RWPE2 (cell line): ENCODE measurements around the gene LSM12.

ENCODE experiments used
- ATAC-seq: fragments of 200-7000 bp; cut with Tn5 transposase; 3 replicates; pipeline ENCODE4 v1.9.1; 2021; ENCODE audit warnings: low read depth
- DNase-seq: peaks from one replicate; pipeline ENCODE4 v3.0.0-alpha.2; 2020; ENCODE audit warnings: low spot score
- H3K27ac ChIP-seq: fragments of 450-650 bp; 2 replicates; pipeline ENCODE4 v1.5.1; 2017; ENCODE audit warnings: mild to moderate bottlenecking; ENCODE audit not compliant: poor library complexity, severe bottlenecking
- H3K27me3 ChIP-seq: fragments of 250-450 bp; sonication (Bioruptor Pico); 2 replicates; pipeline ENCODE4 v1.5.1; 2021; ENCODE audit warnings: mild to moderate bottlenecking, moderate library complexity; ENCODE audit not compliant: insufficient read depth, poor library complexity, severe bottlenecking
- H3K36me3 ChIP-seq: fragments of 250-450 bp; sonication (Bioruptor Pico); 2 replicates; pipeline ENCODE4 v1.5.1; 2020; ENCODE audit warnings: low read depth, mild to moderate bottlenecking, moderate library complexity
- H3K4me1 ChIP-seq: fragments of 250-450 bp; sonication (Bioruptor Pico); 2 replicates; pipeline ENCODE4 v1.5.1; 2021; ENCODE audit warnings: mild to moderate bottlenecking, moderate library complexity; ENCODE audit not compliant: insufficient read depth, poor library complexity, severe bottlenecking
- H3K4me3 ChIP-seq: fragments of 250-450 bp; sonication (Bioruptor Pico); 2 replicates; pipeline ENCODE4 v1.5.1; 2021; ENCODE audit warnings: mild to moderate bottlenecking, moderate library complexity; ENCODE audit not compliant: severe bottlenecking
- H3K9me3 ChIP-seq: fragments of 250-450 bp; sonication (Bioruptor Pico); 2 replicates; pipeline ENCODE4 v1.5.1; 2021; ENCODE audit warnings: mild to moderate bottlenecking, moderate library complexity; ENCODE audit not compliant: severe bottlenecking
- TF ChIP-seq, protein P1 (sequence below): fragments of 450-650 bp; IDR thresholded peaks from one replicate; pipeline ENCODE4 v1.5.1; 2017; ENCODE audit warnings: mild to moderate bottlenecking, moderate library complexity; ENCODE audit not compliant: poor library complexity, severe bottlenecking

Gene LSM12

DNA sequence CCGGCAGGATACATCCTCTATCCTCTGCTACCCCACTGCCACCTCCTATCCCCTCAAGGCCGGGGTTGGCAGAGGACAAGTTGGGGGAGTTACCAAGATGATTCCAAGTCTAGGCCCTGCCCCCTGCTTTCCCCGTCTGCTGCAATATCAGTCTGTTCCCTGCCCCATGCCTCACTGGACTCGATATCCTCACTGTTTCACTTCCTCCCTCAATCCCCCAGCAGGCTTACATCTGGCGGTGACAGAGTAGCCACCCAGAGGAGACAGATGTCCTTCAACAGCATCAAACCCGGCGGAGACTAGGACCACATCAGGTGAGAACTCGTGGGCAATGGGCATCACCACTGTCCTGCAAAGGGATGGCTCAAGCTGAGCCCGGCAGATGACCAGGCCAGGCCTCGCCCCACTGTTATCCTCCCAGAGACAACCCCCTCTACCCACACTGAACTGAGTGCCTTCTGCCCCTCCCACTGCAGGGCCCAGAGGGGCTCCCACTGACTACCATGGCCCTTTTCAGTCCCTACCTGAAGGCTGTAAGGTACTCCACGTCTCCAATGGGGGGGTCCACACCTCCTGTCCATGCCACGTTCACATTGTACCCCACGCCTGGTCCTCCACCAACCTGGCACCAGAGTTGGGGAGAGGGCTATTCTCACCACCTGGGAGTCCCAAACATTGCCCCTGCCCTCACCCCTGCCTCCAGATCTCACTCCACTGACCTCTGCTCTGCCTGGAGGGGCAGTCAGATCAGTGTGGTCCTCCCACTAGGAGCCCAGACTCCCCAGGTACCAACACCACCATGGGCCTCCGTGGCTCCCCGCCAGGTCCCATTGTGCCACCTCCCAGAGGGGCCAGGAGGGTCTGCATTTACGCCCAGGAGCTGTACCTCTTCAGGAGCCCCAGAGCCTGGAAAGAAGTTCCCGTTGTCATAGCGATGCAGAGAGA, 13.7 kb upstream of the LSM12 start:
- H3K9me3 ChIP-seq: no peaks in the 10 kb centered on the region
- no peak for DNase-seq
- H3K4me3 ChIP-seq: no peak overlapping the region
- H3K27ac ChIP-seq: no peak overlapping the region
- H3K36me3 ChIP-seq: peaks cover 22% of the 10 kb centered on the region
- peaks cover 3% of the 10 kb centered on the region for H3K4me1 ChIP-seq
- ATAC-seq: no peak
- no peaks in the 10 kb centered on the region for H3K27me3 ChIP-seq
- TF ChIP-seq, protein P1, sequence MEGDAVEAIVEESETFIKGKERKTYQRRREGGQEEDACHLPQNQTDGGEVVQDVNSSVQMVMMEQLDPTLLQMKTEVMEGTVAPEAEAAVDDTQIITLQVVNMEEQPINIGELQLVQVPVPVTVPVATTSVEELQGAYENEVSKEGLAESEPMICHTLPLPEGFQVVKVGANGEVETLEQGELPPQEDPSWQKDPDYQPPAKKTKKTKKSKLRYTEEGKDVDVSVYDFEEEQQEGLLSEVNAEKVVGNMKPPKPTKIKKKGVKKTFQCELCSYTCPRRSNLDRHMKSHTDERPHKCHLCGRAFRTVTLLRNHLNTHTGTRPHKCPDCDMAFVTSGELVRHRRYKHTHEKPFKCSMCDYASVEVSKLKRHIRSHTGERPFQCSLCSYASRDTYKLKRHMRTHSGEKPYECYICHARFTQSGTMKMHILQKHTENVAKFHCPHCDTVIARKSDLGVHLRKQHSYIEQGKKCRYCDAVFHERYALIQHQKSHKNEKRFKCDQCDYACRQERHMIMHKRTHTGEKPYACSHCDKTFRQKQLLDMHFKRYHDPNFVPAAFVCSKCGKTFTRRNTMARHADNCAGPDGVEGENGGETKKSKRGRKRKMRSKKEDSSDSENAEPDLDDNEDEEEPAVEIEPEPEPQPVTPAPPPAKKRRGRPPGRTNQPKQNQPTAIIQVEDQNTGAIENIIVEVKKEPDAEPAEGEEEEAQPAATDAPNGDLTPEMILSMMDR: no peak

DNA sequence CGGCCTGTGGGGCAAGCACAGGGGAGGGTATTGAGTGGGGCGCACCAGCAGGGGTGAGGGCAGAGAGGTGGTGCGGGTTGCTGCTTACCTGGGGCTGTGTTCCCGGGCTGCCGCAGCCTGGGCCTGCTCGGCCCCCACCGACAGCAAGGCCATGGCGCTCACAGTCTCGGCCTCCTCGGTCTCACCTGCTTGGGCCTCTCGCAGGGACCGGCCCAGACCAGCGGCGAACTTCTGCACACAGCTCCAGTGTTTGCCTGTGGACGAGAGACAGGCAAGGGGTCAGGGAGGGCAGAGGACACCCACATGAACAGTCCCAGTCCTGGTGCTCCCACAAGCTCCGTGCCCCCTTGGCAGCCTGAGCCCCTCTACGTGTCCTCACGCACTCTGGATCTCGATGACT, 11.9 kb upstream of the LSM12 start:
- peaks cover 37% of the 10 kb centered on the region for H3K36me3 ChIP-seq
- H3K27me3 ChIP-seq: no peaks in the 10 kb centered on the region
- H3K27ac ChIP-seq: no peak overlapping the region
- peaks cover 3% of the 10 kb centered on the region for H3K4me1 ChIP-seq
- H3K4me3 ChIP-seq: no peak overlapping the region
- DNase-seq: no peak
- no peak for ATAC-seq
- no peaks in the 10 kb centered on the region for H3K9me3 ChIP-seq
- TF ChIP-seq, protein P1: no peak

DNA sequence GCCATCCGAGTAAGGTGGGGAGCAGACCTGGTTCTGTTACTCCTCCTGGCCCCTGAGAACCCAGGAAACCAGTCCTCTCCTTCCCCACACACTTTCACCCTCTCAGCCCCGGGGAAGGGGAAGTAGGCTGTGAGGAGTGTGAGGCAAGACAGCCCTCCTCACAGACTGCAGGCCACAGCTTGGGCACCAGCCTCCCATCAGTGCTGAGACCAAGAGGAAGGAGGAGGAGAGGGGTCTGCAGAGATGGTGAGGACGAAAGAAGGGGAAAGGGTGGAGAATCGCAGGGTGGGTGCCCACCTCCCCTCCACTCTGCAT, 11.1 kb upstream of the LSM12 start:
- Histone ChIP-seq H3K27ac (no peak overlapping the region), H3K4me3 (no peak overlapping the region), H3K9me3 (no peaks in the 10 kb centered on the region), H3K27me3 (no peaks in the 10 kb centered on the region), H3K36me3 (peaks cover 36% of the 10 kb centered on the region), H3K4me1 (peaks cover 3% of the 10 kb centered on the region)
- TF ChIP-seq, protein P1: no peak
- ATAC-seq: no peak
- DNase-seq: no peak

DNA sequence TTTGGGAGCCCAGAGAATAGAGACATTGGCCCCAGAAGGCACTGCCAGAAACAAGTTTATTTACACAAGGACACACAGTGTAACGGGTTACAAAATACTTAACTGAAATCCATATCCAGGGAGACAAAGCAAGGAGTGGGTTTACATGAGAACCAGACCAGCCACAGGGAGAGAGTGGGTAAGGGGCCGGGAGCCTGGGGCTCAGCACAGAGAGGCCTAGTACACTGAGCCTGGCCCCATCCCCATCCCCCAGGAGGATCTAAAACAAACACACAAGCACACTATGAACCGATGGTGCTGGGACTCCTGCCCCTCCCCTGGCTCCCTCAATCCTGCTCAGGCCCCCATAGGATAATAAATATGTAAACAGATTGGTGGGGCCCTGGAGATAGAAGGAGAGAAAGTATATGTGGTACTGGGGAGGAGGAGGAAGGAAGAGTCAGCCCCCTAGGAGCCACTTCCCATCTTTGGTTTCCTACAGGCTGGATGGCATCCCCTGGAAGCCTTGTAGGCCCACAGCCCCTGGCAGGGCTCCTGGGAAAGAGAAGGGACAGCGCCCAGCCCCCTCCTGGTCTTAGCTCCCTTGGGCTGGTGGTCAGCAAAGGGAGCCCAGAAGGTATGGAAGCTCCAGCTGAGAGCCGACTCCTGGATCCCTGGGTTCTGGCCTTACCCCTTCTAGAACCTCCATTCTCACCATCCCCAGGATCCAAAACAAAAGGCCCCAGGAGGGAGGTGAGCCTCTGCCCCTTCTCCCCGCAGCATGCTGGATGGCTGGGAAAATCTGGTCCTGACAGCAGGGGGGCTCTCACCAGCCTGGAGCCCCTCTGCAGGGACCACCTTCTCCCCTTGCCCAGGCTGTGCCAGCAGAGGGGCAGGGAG, 10.5 kb upstream of the LSM12 start:
- H3K4me1 ChIP-seq: no peaks in the 10 kb centered on the region
- DNase-seq (no peak), ATAC-seq (no peak)
- no peak overlapping the region for H3K27ac ChIP-seq
- H3K36me3 ChIP-seq: peaks cover 36% of the 10 kb centered on the region
- no peaks in the 10 kb centered on the region for H3K9me3 ChIP-seq
- H3K27me3 ChIP-seq: no peaks in the 10 kb centered on the region
- TF ChIP-seq, protein P1: no peak
- no peak overlapping the region for H3K4me3 ChIP-seq
